HCT116 (cell line): ENCODE results near the gene RALGAPA1. TPM values are rescaled to one million over a fixed set of nuclear protein-coding genes. Genes with fewer than 3 reads are reported as not detected.

ENCODE experiments used
- ATAC-seq: fragments of 200-7000 bp; cut with Tn5 transposase; 2 replicates; pipeline ENCODE4 v1.9.1; 2020; ENCODE audit warnings: mild to moderate bottlenecking, moderate library complexity
- BruUV-seq: library from RNA; stranded (reverse); fragments of 400-500 nt; replicated peaks from 2 replicates; lab custom pipeline; 2021; lab: Mats Ljungman, UMichigan
- CTCF ChIA-PET: fragments of 300-600 bp; sonication (Branson Sonifier 250); formaldehyde crosslinking; loops from one replicate; lab custom pipeline; 2021; ENCODE audit warnings: antibody characterized with exemption; lab: Charles Lee
- POLR2A ChIA-PET: fragments of 300-600, 350-600 bp; sonication (Branson Sonifier 250); formaldehyde crosslinking; loops from one replicate; lab custom pipeline; 2021; ENCODE audit warnings: antibody characterized with exemption; lab: Charles Lee
- RAD21 ChIA-PET, 2 experiments: fragments of 300-600 bp; sonication (Branson Sonifier 250); formaldehyde crosslinking; loops; one replicate each; lab custom pipeline; 2023; ENCODE audit warnings: low total read pairs in 2 of 2; ENCODE audit not compliant: uncharacterized antibody in 2 of 2, unreplicated experiment in 2 of 2, low non-redundant PET in 1 of 2; lab: Charles Lee
- DNase-seq: peaks from one replicate; pipeline ENCODE4 v3.0.0-alpha.2; 2010; ENCODE audit warnings: low read depth, low spot score
- H2AFZ ChIP-seq: fragments of 200-600 bp; shearing (Covaris generic), sonication (generic); 2 replicates; pipeline ENCODE4 v1.6.1; 2017; ENCODE audit warnings: low read depth, mixed run types, mixed read lengths, antibody characterized with exemption, low read length; ENCODE audit not compliant: poor library complexity, severe bottlenecking
- H3K27ac ChIP-seq: 2 replicates; pipeline ENCODE4 v1.5.1; 2012; ENCODE audit warnings: low read depth, low read length
- H3K27me3 ChIP-seq: fragments of 200-600 bp; sonication (generic); 2 replicates; pipeline ENCODE4 v1.6.1; 2016; ENCODE audit warnings: mixed run types, low read length, mixed read lengths; ENCODE audit not compliant: insufficient read depth
- H3K36me3 ChIP-seq, 2 experiments: fragments of 200-500 bp in 1 of 2; fragments of 200-600 bp in 1 of 2; sonication (Bioruptor generic) in 1 of 2; sonication (generic) in 1 of 2; 2 replicates each; pipeline versions ENCODE4 v1.5.1 to v1.6.1; 2014 to 2016; ENCODE audit warnings: low read length in 2 of 2, inconsistent platforms in 1 of 2, mixed read lengths in 1 of 2, mixed run types in 1 of 2; ENCODE audit not compliant: insufficient read depth in 2 of 2, control insufficient read depth in 1 of 2
- H3K4me1 ChIP-seq, 2 experiments: fragments of 200-600 bp in 1 of 2; sonication (generic) in 1 of 2; 2 replicates each; pipeline versions ENCODE4 v1.5.1 to v1.6.1; 2012 to 2017; ENCODE audit warnings: low read length in 2 of 2, inconsistent platforms in 1 of 2, mild to moderate bottlenecking in 1 of 2, mixed read lengths in 1 of 2, mixed run types in 1 of 2, moderate library complexity in 1 of 2; ENCODE audit not compliant: insufficient read depth in 2 of 2, control insufficient read depth in 1 of 2
- H3K4me2 ChIP-seq: fragments of 200-600 bp; sonication (generic); 2 replicates; pipeline ENCODE4 v1.6.1; 2017; ENCODE audit warnings: mixed run types, low read length, mixed read lengths
- H3K4me3 ChIP-seq, 2 experiments: fragments of 200-600 bp in 1 of 2; sonication (generic) in 1 of 2; replicated peaks in 1 of 2; 2 replicates each; pipeline ENCODE4 v1.5.1; 2011 to 2016; ENCODE audit warnings: low read length in 2 of 2, control low read depth in 1 of 2, low read depth in 1 of 2, mild to moderate bottlenecking in 1 of 2, mixed read lengths in 1 of 2, mixed run types in 1 of 2
- H3K79me2 ChIP-seq: fragments of 200-600 bp; sonication (generic); 2 replicates; pipeline ENCODE4 v1.6.1; 2017; ENCODE audit warnings: mild to moderate bottlenecking, mixed run types, low read length, moderate library complexity, mixed read lengths; ENCODE audit not compliant: insufficient read depth
- H3K9ac ChIP-seq: fragments of 200-600 bp; sonication (generic); 2 replicates; pipeline ENCODE4 v1.6.1; 2016; ENCODE audit warnings: low read length, mixed read lengths
- H3K9me2 ChIP-seq: fragments of 200-600 bp; sonication (generic), shearing (Covaris generic); 2 replicates; pipeline ENCODE4 v1.6.1; 2017; ENCODE audit warnings: mixed run types, mild to moderate bottlenecking, moderate library complexity; ENCODE audit not compliant: insufficient read depth
- H3K9me3 ChIP-seq, 2 experiments: fragments of 200-500 bp in 1 of 2; fragments of 200-600 bp in 1 of 2; sonication (Bioruptor generic) in 1 of 2; sonication (generic) in 1 of 2; 2 replicates each; pipeline ENCODE4 v1.6.1; 2014 to 2017; ENCODE audit warnings: low read length in 2 of 2, mixed read lengths in 2 of 2, inconsistent platforms in 1 of 2, low read depth in 1 of 2, mild to moderate bottlenecking in 1 of 2, mixed run types in 1 of 2, moderate library complexity in 1 of 2; ENCODE audit not compliant: control insufficient read depth in 1 of 2, insufficient read depth in 1 of 2
- H4K20me1 ChIP-seq: fragments of 200-600 bp; sonication (generic), shearing (Covaris generic); 2 replicates; pipeline ENCODE4 v1.6.1; 2017; ENCODE audit warnings: mixed run types, mild to moderate bottlenecking, moderate library complexity; ENCODE audit not compliant: insufficient read depth
- EZH2 ChIP-seq: fragments of 200-600 bp; sonication (generic); IDR thresholded peaks from 2 replicates; pipeline ENCODE4 v1.6.1; 2017; ENCODE audit warnings: antibody characterized with exemption, mixed run types
- EZH2phosphoT487 ChIP-seq: fragments of 200-600 bp; IDR thresholded peaks from 2 replicates; pipeline ENCODE4 v1.6.1; 2018; ENCODE audit warnings: antibody characterized with exemption, borderline replicate concordance
- JUND ChIP-seq: IDR thresholded peaks from 2 replicates; pipeline ENCODE4 v1.6.1; 2012
- MAX ChIP-seq: IDR thresholded peaks from 2 replicates; pipeline ENCODE4 v1.6.1; 2012
- POLR2A ChIP-seq: IDR thresholded peaks from 2 replicates; pipeline ENCODE4 v1.7.0; 2011; ENCODE audit warnings: borderline replicate concordance; ENCODE audit not compliant: insufficient read depth, insufficient read length; ENCODE audit errors: extremely low read depth
- REST ChIP-seq: IDR thresholded peaks from 2 replicates; pipeline ENCODE4 v1.6.1; 2012; ENCODE audit warnings: low read depth
- SIN3A ChIP-seq: IDR thresholded peaks from 2 replicates; pipeline ENCODE4 v1.6.1; 2012; ENCODE audit warnings: low read depth
- SP1 ChIP-seq: IDR thresholded peaks from 2 replicates; pipeline ENCODE4 v1.6.1; 2012; ENCODE audit warnings: low read depth
- SRF ChIP-seq: IDR thresholded peaks from 2 replicates; pipeline ENCODE4 v1.6.1; 2012; ENCODE audit warnings: low read depth
- TCF7L2 ChIP-seq: IDR thresholded peaks from 2 replicates; pipeline ENCODE4 v1.7.0; 2011; ENCODE audit warnings: borderline replicate concordance, inconsistent platforms; ENCODE audit not compliant: insufficient read depth, insufficient read length; ENCODE audit errors: extremely low read depth
- ZNF274 ChIP-seq: fragments of 200-500 bp; sonication (Bioruptor generic); IDR thresholded peaks from 2 replicates; pipeline ENCODE4 v1.6.1; 2014; ENCODE audit warnings: mild to moderate bottlenecking, low read depth, low read length, inconsistent platforms
- intact Hi-C: fragments of 100-400 bp; cut with micrococcal nuclease; formaldehyde crosslinking; loops from 2 replicates; pipeline ENCODE4 v1.10.0; 2022
- total RNA-seq: library from RNA; stranded (reverse); gene quantifications from one replicate; pipeline ENCODE4 v1.2.1, GENCODE V29; 2021; ENCODE audit not compliant: unreplicated experiment
- TF ChIP-seq, protein P1 (sequence below), 3 experiments: fragments of 200-600 bp in 1 of 3; sonication (generic) in 1 of 3; IDR thresholded peaks in 2 of 3; conservative IDR thresholded peaks in 1 of 3; 2 replicates each; pipeline ENCODE4 v1.5.1; 2012 to 2017; ENCODE audit warnings: low read depth in 2 of 3, low read length in 2 of 3, antibody characterized with exemption in 1 of 3, borderline replicate concordance in 1 of 3, control low read depth in 1 of 3, mild to moderate bottlenecking in 1 of 3, mixed read lengths in 1 of 3, mixed run types in 1 of 3, moderate library complexity in 1 of 3; ENCODE audit not compliant: insufficient read depth in 1 of 3
- TF ChIP-seq, protein P2 (sequence below): IDR thresholded peaks from 2 replicates; pipeline ENCODE4 v1.6.1; 2012

Gene RALGAPA1
- total RNA-seq, 1 experiment from 2014 or later = 29.3 TPM

DNA sequence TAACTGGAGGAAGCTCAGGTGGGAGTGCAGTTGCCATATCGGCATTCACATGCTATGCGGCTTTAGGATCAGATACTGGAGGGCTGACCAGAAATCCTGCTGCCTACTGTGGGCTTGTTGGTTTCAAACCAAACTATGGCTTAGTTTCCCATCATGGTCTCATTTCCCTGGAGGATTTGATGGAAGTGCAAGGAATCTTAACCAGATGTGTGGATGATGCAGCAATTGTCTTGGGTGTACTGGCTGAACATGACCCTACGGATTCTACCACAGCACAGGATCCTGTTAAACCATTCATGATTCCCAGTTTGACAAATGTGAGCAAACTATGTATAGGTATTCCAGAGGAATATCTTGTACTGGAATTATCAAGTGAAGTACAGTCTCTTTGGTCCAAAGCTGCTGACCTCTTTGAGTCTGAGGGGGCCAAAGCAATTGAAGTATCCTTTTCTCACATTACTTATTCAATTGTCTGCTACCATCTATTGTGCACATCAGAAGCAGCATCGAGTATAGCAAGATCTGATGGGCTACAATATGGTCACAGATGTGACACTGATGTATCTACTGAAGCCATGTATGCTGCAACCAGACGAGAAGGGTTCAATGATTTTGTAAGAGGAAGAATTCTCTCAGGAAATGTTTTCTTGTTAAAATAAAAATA, 42.9 kb downstream of the RALGAPA1 start:
- POLR2A ChIA-PET = no interaction called here
- Histone ChIP-seq H3K4me1 (no peaks in the 10 kb centered on the region), H3K27me3 (no peaks in the 10 kb centered on the region), H3K9me3 (no peaks in the 10 kb centered on the region), H3K9ac (no peak overlapping the region), H3K27ac (no peak overlapping the region), H3K9me2 (no peaks in the 10 kb centered on the region), H3K4me2 (no peak overlapping the region), H3K4me3 (no peak overlapping the region), H4K20me1 (no peaks in the 10 kb centered on the region), H2AFZ (no peak overlapping the region), H3K36me3 (no peaks in the 10 kb centered on the region; a peak in 1 of 4 replicates), H3K79me2 (no peaks in the 10 kb centered on the region)
- RAD21 ChIA-PET = no interaction called here
- intact Hi-C loops = no loop called here
- no peak for DNase-seq
- no peak for ATAC-seq
- TF ChIP-seq EZH2 (no peak), POLR2A (no peak), ZNF274 (no peak), SP1 (no peak), SIN3A (no peak), EZH2phosphoT487 (no peak), MAX (no peak), JUND (no peak), TCF7L2 (no peak), REST (no peak), SRF (no peak)
- TF ChIP-seq, protein P1, sequence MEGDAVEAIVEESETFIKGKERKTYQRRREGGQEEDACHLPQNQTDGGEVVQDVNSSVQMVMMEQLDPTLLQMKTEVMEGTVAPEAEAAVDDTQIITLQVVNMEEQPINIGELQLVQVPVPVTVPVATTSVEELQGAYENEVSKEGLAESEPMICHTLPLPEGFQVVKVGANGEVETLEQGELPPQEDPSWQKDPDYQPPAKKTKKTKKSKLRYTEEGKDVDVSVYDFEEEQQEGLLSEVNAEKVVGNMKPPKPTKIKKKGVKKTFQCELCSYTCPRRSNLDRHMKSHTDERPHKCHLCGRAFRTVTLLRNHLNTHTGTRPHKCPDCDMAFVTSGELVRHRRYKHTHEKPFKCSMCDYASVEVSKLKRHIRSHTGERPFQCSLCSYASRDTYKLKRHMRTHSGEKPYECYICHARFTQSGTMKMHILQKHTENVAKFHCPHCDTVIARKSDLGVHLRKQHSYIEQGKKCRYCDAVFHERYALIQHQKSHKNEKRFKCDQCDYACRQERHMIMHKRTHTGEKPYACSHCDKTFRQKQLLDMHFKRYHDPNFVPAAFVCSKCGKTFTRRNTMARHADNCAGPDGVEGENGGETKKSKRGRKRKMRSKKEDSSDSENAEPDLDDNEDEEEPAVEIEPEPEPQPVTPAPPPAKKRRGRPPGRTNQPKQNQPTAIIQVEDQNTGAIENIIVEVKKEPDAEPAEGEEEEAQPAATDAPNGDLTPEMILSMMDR (IDR thresholded peaks at IDR 0.05 in 2 of 3, conservative IDR thresholded peaks at IDR 0.05 in 1 of 3; ENCODE audit: borderline replicate concordance in 1 of 3, insufficient read depth in 1 of 3, low read depth in 2 of 3, low read length in 2 of 3) = no peak
- TF ChIP-seq, protein P2, sequence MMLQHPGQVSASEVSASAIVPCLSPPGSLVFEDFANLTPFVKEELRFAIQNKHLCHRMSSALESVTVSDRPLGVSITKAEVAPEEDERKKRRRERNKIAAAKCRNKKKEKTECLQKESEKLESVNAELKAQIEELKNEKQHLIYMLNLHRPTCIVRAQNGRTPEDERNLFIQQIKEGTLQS = no peak
- no TSS peak for BruUV-seq
- CTCF ChIA-PET = no interaction called here
